OCI-LY3 (cell line): Measurements from ENCODE around the gene DNAH14.
"Not testable (repeated sequence)": the region's sequence is repeated elsewhere in the genome, so short reads cannot be mapped to it uniquely, and the experiment has no call there.

Experiments
- EZH2phosphoT487 ChIP-seq: fragments of 200-600 bp; shearing (Covaris generic); IDR thresholded peaks from 2 replicates; pipeline ENCODE4 v1.6.1; 2018; ENCODE audit warnings: antibody characterized with exemption, mixed run types, low read depth
- TF ChIP-seq, protein P1 (sequence below): fragments of 200-600, 300-600 bp; sonication (generic); IDR thresholded peaks from 2 replicates; pipeline ENCODE4 v1.5.1; 2014; ENCODE audit warnings: antibody characterized with exemption, low read length, low read depth

DNA sequence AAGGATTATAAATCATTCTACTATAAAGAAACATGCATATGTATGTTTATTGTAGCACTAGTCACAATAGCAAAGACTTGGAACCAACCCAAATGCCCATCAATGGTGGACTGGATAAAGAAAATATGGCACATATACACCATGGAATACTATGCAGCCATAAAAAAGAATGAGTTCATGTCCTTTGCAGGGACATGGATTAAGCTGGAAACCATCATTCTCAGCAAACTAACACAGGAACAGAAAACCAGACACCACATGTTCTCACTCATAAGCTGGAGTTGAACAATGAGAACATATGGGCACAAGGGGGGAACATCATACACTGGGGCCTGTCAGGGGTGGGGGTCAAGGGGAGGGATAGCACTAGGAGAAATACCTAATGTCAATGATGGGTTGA, 300.0 kb downstream of the DNAH14 start:
- TF ChIP-seq, protein P1, sequence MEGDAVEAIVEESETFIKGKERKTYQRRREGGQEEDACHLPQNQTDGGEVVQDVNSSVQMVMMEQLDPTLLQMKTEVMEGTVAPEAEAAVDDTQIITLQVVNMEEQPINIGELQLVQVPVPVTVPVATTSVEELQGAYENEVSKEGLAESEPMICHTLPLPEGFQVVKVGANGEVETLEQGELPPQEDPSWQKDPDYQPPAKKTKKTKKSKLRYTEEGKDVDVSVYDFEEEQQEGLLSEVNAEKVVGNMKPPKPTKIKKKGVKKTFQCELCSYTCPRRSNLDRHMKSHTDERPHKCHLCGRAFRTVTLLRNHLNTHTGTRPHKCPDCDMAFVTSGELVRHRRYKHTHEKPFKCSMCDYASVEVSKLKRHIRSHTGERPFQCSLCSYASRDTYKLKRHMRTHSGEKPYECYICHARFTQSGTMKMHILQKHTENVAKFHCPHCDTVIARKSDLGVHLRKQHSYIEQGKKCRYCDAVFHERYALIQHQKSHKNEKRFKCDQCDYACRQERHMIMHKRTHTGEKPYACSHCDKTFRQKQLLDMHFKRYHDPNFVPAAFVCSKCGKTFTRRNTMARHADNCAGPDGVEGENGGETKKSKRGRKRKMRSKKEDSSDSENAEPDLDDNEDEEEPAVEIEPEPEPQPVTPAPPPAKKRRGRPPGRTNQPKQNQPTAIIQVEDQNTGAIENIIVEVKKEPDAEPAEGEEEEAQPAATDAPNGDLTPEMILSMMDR, result not testable (repeated sequence)
- TF ChIP-seq EZH2phosphoT487, result not testable (repeated sequence)
